Karpas-422 (cell line): ENCODE data around the gene COL8A1. TPM values are rescaled to one million over a fixed set of nuclear protein-coding genes. Genes with fewer than 3 reads are reported as not detected.
"Not testable (repeated sequence)": the region's sequence is repeated elsewhere in the genome, so short reads cannot be mapped to it uniquely, and the experiment has no call there.

Experiments
- DNase-seq: peaks from one replicate; pipeline ENCODE4 v3.0.0-alpha.2; 2015
- H2AFZ ChIP-seq: fragments of 200-600 bp; sonication (generic); 2 replicates; pipeline ENCODE4 v1.6.1; 2014; ENCODE audit warnings: antibody characterized with exemption, low read length, mixed read lengths
- H3K27ac ChIP-seq: fragments of 200-600 bp; sonication (generic); 2 replicates; pipeline ENCODE4 v1.5.1; 2014; ENCODE audit warnings: mild to moderate bottlenecking, low read length, moderate library complexity
- H3K27me3 ChIP-seq: fragments of 200-600 bp; sonication (generic); 2 replicates; pipeline ENCODE4 v1.6.1; 2014; ENCODE audit warnings: low read length, mixed read lengths
- H3K36me3 ChIP-seq: fragments of 200-600 bp; sonication (generic); 2 replicates; pipeline ENCODE4 v1.6.1; 2014; ENCODE audit warnings: low read length, mixed read lengths; ENCODE audit not compliant: insufficient read depth
- H3K4me1 ChIP-seq: fragments of 200-600 bp; sonication (generic); 2 replicates; pipeline ENCODE4 v1.6.1; 2014; ENCODE audit warnings: mild to moderate bottlenecking, low read length, mixed read lengths
- H3K4me2 ChIP-seq: fragments of 200-600 bp; sonication (generic); 2 replicates; pipeline ENCODE4 v1.6.1; 2014; ENCODE audit warnings: low read length, low read depth, mild to moderate bottlenecking; ENCODE audit not compliant: poor library complexity, severe bottlenecking
- H3K4me3 ChIP-seq: fragments of 200-600 bp; sonication (generic); 2 replicates; pipeline ENCODE4 v1.5.1; 2014; ENCODE audit warnings: mild to moderate bottlenecking, antibody characterized with exemption, low read length, mixed read lengths
- H3K79me2 ChIP-seq: fragments of 200-600 bp; sonication (generic); 2 replicates; pipeline ENCODE4 v1.6.1; 2014; ENCODE audit warnings: mild to moderate bottlenecking, low read length, mixed read lengths
- H3K9ac ChIP-seq: fragments of 200-600 bp; sonication (generic); 2 replicates; pipeline ENCODE4 v1.6.0; 2014; ENCODE audit warnings: low read length
- H3K9me2 ChIP-seq: fragments of 200-600 bp; sonication (generic), shearing (Covaris generic); replicated peaks from 2 replicates; pipeline ENCODE4 v1.6.0; 2014; ENCODE audit warnings: mild to moderate bottlenecking, low read length, moderate library complexity; ENCODE audit not compliant: insufficient read depth
- H3K9me3 ChIP-seq: fragments of 300-700, 200-600 bp; sonication (generic); 2 replicates; pipeline ENCODE4 v1.6.1; 2014; ENCODE audit warnings: low read length, mixed read lengths
- H4K20me1 ChIP-seq: fragments of 200-600 bp; sonication (generic); 2 replicates; pipeline ENCODE4 v1.6.1; 2014; ENCODE audit warnings: mild to moderate bottlenecking, antibody characterized with exemption, low read length, low read depth; ENCODE audit not compliant: insufficient read depth
- total RNA-seq: library from RNA; depleted of rRNA; stranded (reverse); fragments of >200 nt; shearing (Covaris generic); gene quantifications from 2 replicates; pipeline ENCODE4 v1.2.3, GENCODE V29; 2014; ENCODE audit warnings: low replicate concordance; rRNA removed

COL8A1 gene
- not detected in 2 replicates for total RNA-seq

DNA sequence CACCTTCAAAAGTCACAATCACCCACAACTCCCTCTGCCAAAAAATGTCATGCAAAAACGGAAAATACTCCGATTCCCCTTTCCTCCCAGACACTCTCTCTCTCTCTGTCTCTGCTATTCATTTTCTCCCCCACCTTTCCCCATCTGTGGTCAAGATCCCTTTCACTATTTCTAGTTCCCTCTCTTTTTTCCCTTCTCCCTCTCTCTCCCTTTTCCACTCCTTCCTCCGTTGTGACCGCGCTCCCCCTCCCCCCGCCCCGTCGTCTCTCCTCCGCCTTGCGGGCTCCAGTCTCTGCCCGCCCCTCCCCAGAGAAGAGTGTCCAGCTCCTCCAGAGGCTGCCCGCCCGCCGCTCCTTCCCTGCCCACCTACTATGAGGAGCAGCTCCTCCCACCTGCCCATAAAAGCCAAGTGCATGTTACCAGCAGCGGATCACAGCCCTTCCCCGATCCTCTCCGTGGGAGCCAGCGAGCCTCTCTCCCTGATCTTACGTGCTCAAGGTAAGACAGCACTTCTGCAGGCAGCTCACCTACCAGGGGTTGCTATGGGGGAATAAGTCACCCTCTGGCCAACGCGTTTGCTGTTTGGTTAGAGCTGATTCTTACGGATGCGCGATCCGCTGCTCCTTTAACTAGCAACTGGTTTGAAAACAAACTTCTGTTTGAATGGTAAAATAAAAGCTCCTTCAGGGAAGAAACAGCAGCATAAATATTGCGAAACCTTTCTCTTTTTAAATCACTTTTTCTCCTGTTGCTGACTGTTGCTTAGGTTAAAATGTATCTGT lies at the start of gene COL8A1:
COL8A1 (plus strand) TSS at position 428 of the 782 bp plus-strand sequence. CDS start 152,089 bp downstream, outside the sequence.
- DNase-seq, result no peak
- Histone ChIP-seq H3K27me3 (no peaks in the 10 kb centered on the region), H3K9ac (no peak within 1 kb of the TSS), H3K4me2 (no peak within 1 kb of the TSS), H4K20me1 (no peaks in the 10 kb centered on the region), H3K4me1 (no peaks in the 10 kb centered on the region), H3K9me3 (no peaks in the 10 kb centered on the region), H3K9me2 (no peaks in the 10 kb centered on the region), H3K4me3 (no peak within 1 kb of the TSS), H2AFZ (no peak within 1 kb of the TSS), H3K79me2 (no peaks in the 10 kb centered on the region), H3K27ac (no peak within 1 kb of the TSS), H3K36me3 (no peaks in the 10 kb centered on the region)

GRCh38 chr3:99589168-99589567 lies 49.2 kb upstream of the COL8A1 start:
- not testable (repeated sequence) for DNase-seq, H3K36me3 ChIP-seq, H3K9me2 ChIP-seq, H4K20me1 ChIP-seq, H3K4me2 ChIP-seq, H3K79me2 ChIP-seq, H3K9ac ChIP-seq, H3K4me3 ChIP-seq, H3K9me3 ChIP-seq, H3K27me3 ChIP-seq, H3K27ac ChIP-seq, H3K4me1 ChIP-seq, H2AFZ ChIP-seq

DNA sequence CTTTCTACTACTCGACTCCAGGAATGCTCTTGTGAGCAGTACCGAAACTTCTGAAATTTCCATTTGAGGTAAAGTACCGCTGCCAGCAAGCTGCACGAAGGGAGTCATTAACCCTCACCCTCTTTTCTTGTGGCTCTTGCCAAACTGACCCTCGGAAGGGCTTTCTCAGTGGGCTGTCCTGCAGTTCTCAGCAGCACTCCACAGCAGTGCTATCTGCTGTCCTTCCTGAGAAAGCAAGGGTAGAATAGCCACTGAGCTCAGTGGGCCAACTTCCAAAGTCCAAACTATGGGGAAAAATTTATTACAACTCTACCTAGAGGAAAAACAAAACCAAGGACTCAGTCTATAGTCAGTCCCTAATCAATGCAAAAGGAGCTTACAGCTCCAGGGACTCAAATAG lies 38.5 kb upstream of the COL8A1 start:
- H3K4me1 ChIP-seq, result no peaks in the 10 kb centered on the region
- no peaks in the 10 kb centered on the region for H3K27me3 ChIP-seq
- DNase-seq, result no peak
- H3K4me3 ChIP-seq, result no peak overlapping the region
- no peak overlapping the region for H3K27ac ChIP-seq
- no peaks in the 10 kb centered on the region for H3K36me3 ChIP-seq
- no peaks in the 10 kb centered on the region for H3K79me2 ChIP-seq
- no peaks in the 10 kb centered on the region for H3K9me2 ChIP-seq
- H3K9me3 ChIP-seq, result no peaks in the 10 kb centered on the region
- no peak overlapping the region for H3K4me2 ChIP-seq
- no peaks in the 10 kb centered on the region for H4K20me1 ChIP-seq
- H2AFZ ChIP-seq, result no peak overlapping the region
- no peak overlapping the region for H3K9ac ChIP-seq

GRCh38 chr3:99601515-99601914 lies 36.9 kb upstream of the COL8A1 start:
- H2AFZ ChIP-seq, result no peak overlapping the region
- no peaks in the 10 kb centered on the region for H4K20me1 ChIP-seq
- H3K9me3 ChIP-seq, result no peaks in the 10 kb centered on the region
- no peak for DNase-seq
- no peaks in the 10 kb centered on the region for H3K9me2 ChIP-seq
- H3K36me3 ChIP-seq, result no peaks in the 10 kb centered on the region
- H3K4me2 ChIP-seq, result no peak overlapping the region
- H3K27ac ChIP-seq, result no peak overlapping the region
- H3K9ac ChIP-seq, result no peak overlapping the region
- no peak overlapping the region for H3K4me3 ChIP-seq
- no peaks in the 10 kb centered on the region for H3K79me2 ChIP-seq
- peaks cover under 1% of the 10 kb centered on the region; the same call in 1 of the 2 replicates for H3K4me1 ChIP-seq
- H3K27me3 ChIP-seq, result no peaks in the 10 kb centered on the region

DNA sequence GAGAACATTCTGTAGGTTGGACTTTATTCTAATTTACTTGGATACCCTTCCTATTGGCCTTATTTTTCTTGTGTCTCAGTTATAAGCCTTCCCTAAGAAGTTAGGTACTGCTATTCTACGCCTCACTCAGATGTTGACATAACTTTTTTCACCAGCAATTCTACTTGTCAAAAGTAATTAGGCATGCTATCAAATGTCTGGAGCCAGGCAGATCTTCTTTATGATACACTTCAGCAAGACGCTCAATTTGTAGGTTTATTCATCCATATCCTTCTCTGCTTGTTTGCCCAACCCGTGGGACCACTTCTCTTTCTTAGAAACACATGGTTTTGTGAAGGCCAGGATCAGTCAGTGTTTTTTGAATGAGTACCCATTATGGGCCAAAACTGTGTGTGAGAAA lies 36.2 kb upstream of the COL8A1 start:
- Histone ChIP-seq H3K4me3 (no peak overlapping the region), H3K4me1 (peaks cover 7% of the 10 kb centered on the region), H3K9me2 (no peaks in the 10 kb centered on the region), H3K9ac (no peak overlapping the region), H3K9me3 (no peaks in the 10 kb centered on the region), H3K4me2 (no peak overlapping the region), H2AFZ (no peak overlapping the region), H4K20me1 (no peaks in the 10 kb centered on the region), H3K79me2 (no peaks in the 10 kb centered on the region), H3K27me3 (no peaks in the 10 kb centered on the region), H3K27ac (no peak overlapping the region), H3K36me3 (no peaks in the 10 kb centered on the region)
- no peak for DNase-seq

GRCh38 chr3:99607151-99607550 lies 31.2 kb upstream of the COL8A1 start:
- H3K9me2 ChIP-seq, result no peaks in the 10 kb centered on the region; the same call in 1 of the 2 replicates
- H3K4me1 ChIP-seq, result peaks cover 12% of the 10 kb centered on the region
- no peak overlapping the region for H3K9ac ChIP-seq
- H3K4me2 ChIP-seq, result peak overlapping the region; percentile 23
- DNase-seq, result no peak
- H3K27ac ChIP-seq, result peak overlapping the region; percentile 32; the same call in 1 of the 2 replicates
- H3K79me2 ChIP-seq, result no peaks in the 10 kb centered on the region
- H3K9me3 ChIP-seq, result no peaks in the 10 kb centered on the region
- H3K36me3 ChIP-seq, result no peaks in the 10 kb centered on the region
- H3K27me3 ChIP-seq, result no peaks in the 10 kb centered on the region
- no peak overlapping the region for H3K4me3 ChIP-seq
- no peaks in the 10 kb centered on the region for H4K20me1 ChIP-seq
- no peak overlapping the region for H2AFZ ChIP-seq

DNA sequence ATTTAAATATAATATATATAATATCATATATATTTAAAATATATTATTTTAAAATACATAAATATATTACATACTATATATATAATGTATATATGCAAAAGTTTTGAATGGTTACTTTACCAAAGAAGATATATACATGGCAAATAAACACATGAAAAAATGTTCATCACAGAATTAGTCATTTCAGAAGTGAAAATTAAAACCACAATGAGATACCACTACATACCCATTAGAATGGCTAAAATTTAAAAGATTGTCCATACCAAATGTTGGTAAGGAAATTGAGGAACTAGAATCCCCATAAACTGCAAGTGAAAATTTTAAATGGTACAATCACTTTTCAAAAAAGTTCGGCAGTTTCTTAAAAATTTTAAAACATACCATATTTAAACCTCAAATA lies 23.6 kb upstream of the COL8A1 start:
- Histone ChIP-seq H4K20me1 (no peaks in the 10 kb centered on the region), H3K79me2 (no peaks in the 10 kb centered on the region), H3K9ac (no peak overlapping the region), H3K4me3 (no peak overlapping the region), H3K27me3 (no peaks in the 10 kb centered on the region), H3K4me1 (no peaks in the 10 kb centered on the region), H2AFZ (no peak overlapping the region), H3K9me3 (no peaks in the 10 kb centered on the region), H3K36me3 (no peaks in the 10 kb centered on the region), H3K4me2 (no peak overlapping the region), H3K27ac (no peak overlapping the region), H3K9me2 (no peaks in the 10 kb centered on the region)
- DNase-seq, result no peak

DNA sequence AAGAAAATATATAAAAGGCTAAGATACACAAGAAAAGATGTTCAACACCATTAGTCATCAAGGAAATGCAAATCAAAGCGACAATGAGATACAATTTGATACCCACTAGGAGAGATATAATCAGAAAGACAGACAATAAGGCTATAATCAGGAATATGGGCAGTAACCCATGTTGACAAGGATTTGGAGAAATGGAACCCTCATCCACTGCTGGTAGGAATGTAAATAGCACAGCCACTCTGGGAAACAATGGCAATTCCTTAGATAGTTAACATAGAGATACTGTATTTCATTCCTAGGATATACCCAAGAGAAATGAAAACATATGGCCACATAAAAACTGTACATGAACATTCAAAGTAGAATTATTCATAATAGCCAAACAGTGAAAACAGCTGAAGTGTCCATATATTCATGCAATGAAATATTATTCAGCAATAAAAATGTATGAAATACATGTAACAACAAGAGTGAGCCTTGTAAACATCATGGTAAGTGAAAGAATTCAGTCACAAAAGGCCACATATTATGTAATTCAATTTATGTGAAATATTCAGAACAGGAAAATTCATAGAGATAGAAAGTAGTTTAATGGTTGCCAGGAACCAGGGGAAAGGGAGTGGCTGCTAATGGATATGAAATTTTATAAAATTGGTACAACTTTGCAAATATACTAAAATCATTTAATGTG lies 18.2 kb upstream of the COL8A1 start:
- no peak for DNase-seq
- Histone ChIP-seq H2AFZ (no peak overlapping the region), H3K4me1 (no peaks in the 10 kb centered on the region), H3K4me2 (no peak overlapping the region), H3K27ac (no peak overlapping the region), H3K4me3 (no peak overlapping the region), H3K9ac (no peak overlapping the region), H3K27me3 (no peaks in the 10 kb centered on the region), H3K9me3 (no peaks in the 10 kb centered on the region), H3K9me2 (no peaks in the 10 kb centered on the region), H3K79me2 (no peaks in the 10 kb centered on the region), H4K20me1 (no peaks in the 10 kb centered on the region), H3K36me3 (no peaks in the 10 kb centered on the region)
